ELR (cell line): ENCODE measurements around the gene OR51A7.
"Not testable (repeated sequence)": the region's sequence is repeated elsewhere in the genome, so short reads cannot be mapped to it uniquely, and the experiment has no call there.

Experiments used
- DNase-seq: peaks from one replicate; pipeline ENCODE4 v3.0.0-alpha.2; 2015; ENCODE audit warnings: low read depth

The OR51A7 gene

DNA sequence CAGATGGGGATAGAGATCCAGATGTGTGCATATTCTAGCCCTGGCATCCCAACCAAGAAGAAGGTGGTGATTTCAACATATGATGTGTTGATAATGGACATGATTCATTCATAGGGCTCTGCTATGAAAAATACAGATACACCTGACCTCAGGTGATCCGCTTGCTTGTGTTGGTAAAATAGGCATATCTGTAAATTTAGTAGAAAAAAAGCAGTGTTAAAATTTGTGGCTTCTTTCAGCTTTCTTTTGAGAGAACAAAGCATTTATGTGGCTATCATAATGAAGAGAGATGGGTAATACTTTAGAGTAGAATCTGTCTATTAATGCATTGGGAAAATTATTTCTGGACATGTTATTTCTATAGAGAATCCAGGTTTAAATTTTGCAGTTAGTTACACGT, 52.0 kb downstream of the OR51A7 start, which contains the start of gene OR51A2:
TSS of gene OR51A2 (minus strand) at position 101 of the 400 bp plus-strand sequence. CDS start at position 101, 0 bp downstream.
- DNase-seq, result not testable (repeated sequence)

DNA sequence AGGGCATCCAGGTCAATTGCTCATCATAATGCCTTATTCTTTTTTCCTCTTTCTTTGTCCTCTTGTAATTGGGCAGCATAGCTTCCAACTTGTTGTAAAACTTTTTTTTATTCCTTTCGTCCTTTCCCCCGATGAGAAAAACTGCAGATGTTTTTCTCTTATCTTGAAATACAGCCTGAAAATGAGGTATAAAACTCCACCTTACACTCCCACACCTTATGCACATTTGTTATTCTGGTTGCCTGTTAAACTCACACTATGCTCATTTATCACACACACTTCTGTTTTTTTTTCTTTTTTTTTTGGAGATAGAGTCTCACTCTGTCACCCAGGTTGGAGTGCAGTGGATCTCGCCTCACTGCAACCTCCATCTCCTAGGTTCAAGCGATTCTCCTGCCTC, 53.8 kb downstream of the OR51A7 start:
- DNase-seq, result no peak
